ENCODE results near the gene EOLA2. TPM values are rescaled to one million over a fixed set of nuclear protein-coding genes. Genes with fewer than 3 reads are reported as not detected.
"Not testable (repeated sequence)": the region's sequence is repeated elsewhere in the genome, so short reads cannot be mapped to it uniquely, and the experiment has no call there.

Gene EOLA2
- total RNA-seq, 1 donor: 8.8 TPM

DNA sequence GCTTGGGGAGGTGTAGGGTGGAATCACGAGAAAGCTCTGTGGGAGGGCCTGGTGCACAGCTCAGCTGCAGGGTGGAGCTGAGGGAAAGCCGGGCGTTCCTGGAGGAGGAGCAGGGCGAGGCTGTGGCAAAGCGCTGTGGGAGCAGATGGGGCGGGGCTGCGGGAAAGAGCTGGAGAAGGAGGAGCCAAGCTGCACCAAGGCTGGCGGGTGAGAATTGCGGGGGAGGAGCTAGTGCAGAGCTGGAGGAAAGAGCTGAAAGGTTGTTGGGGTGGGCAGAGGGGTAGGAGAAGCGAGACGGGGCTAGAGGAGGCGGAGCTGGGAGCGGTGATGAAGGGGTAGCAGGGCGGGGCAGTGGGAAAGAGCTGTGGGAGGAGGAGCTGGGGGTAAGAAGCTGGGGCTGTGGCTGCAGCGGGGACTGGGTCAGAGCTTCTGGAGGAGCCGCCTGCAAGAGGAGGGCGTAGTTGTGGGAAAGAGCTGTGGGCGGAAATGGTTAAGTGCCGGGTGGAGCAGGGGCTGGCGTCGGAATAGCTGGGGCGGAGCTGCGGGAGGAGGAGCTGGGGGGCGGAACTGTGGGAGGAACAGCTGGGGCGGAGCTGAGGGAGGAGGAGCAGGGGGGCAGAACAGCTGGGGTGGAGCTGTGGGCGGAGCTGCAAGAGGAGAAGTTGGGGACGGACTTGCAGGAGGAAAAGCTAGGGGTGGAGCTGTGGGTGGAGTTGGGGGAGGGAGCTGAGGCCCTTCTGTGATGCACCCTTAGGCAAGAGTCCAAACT, 1.8 kb upstream of the EOLA2 start:
- no peaks in the 10 kb centered on the region for H3K27me3 ChIP-seq (ENCODE audit: insufficient read depth, low read length)
- H3K4me3 ChIP-seq (ENCODE audit: low read length): peak overlapping the region; percentile 47
- H3K4me1 ChIP-seq (ENCODE audit: insufficient read depth, low read length): peaks cover 11% of the 10 kb centered on the region
- no peaks in the 10 kb centered on the region for H3K9me3 ChIP-seq (ENCODE audit: low read depth, low read length)

DNA sequence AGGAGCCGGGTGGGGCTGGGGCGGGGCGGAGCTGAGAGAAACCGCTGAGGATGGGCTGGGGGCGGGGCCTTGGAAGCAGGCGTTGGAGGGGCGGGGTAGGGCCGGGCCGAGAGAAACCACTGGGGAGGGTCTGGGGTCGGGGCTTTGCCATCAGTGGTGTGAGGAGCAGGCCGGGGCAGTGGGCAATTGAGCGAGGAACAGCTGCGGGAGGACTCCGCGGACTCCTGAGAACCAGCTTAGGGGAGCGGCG, 1.3 kb upstream of the EOLA2 start:
- peaks cover 11% of the 10 kb centered on the region for H3K4me1 ChIP-seq (ENCODE audit: insufficient read depth, low read length)
- H3K27me3 ChIP-seq (ENCODE audit: insufficient read depth, low read length): no peaks in the 10 kb centered on the region
- H3K4me3 ChIP-seq (ENCODE audit: low read length): peak overlapping the region; percentile 47
- H3K9me3 ChIP-seq (ENCODE audit: low read depth, low read length): no peaks in the 10 kb centered on the region

DNA sequence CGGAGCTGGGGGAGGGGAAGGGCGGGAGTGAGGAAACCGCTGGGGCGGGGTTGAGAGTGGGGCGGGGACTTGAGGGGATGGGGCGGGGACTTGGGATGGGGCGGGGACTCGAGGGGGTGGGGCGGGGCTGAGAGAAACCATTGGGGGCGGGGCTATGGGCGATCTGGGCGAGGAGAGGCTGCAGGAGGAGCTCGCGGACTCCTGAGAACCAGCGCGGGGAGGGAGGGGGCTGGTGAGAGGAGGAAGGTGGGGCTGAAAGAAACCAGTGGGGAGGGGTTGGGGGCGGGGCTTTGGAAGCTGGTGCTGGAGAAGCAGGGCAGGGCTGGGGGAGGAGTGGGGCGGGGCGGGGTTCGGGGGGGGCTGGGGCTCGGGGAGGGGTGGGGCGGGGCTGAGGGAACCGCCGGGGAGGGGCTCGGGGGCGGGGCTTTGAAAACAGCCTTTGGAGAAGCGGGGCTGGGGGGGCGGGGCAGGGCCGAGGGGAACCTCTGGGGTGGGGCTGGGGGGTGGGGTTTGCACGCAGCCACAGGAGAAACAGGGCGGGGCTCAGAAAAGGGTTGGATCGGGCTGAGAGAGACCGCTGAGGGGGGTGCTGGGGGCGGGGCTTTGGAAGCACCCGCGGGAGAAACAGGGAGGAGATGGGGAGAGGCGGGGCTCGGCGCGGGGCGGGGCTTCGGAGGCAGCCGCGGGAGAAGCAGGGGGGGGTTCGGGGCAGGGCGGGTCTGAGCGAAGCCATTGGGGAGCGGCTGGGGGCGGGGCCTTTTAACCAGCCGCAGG, 777 bp upstream of the EOLA2 start:
- H3K4me1 ChIP-seq (ENCODE audit: insufficient read depth, low read length): peaks cover 11% of the 10 kb centered on the region
- H3K4me3 ChIP-seq (ENCODE audit: low read length): no peak overlapping the region
- H3K27me3 ChIP-seq (ENCODE audit: insufficient read depth, low read length): no peaks in the 10 kb centered on the region
- no peaks in the 10 kb centered on the region for H3K9me3 ChIP-seq (ENCODE audit: low read depth, low read length)

DNA sequence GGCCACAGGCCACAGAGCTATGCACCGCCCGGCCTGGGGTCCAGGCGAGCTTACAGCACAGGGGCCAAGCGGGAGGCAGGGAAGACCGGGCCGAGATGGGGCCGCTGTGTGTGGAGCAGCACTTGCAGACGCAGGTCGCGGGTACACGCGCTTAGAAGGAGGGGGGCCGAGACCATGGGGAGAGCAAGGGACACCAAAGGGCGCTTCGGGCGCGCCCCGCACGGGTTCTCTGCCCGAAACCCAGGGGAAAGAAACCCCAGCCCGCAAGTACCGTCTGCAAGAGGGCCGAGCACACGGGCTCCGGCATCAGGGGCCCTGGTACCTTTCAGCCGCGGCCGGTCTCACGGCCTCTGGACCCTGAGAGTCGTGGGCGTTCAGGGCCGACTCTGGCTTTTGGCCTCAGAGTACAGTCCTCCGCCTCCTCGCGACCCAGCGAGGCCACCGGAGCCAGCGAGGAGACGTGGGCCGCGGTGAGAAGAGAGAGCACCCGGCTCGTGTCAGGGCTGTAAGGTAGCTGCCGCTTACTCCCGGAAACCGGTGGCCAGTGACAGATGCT, 342 bp downstream of the EOLA2 start:
- Histone ChIP-seq H3K9me3 (ENCODE audit: low read depth, low read length) (no peaks in the 10 kb centered on the region), H3K4me3 (ENCODE audit: low read length) (peak overlapping the region; percentile 69), H3K4me1 (ENCODE audit: insufficient read depth, low read length) (peaks cover 11% of the 10 kb centered on the region), H3K27me3 (ENCODE audit: insufficient read depth, low read length) (no peaks in the 10 kb centered on the region)

- not testable (repeated sequence) for H3K27me3 ChIP-seq (ENCODE audit: insufficient read depth, low read length); H3K9me3 ChIP-seq (ENCODE audit: low read depth, low read length); H3K4me3 ChIP-seq (ENCODE audit: low read length)
- H3K4me1 ChIP-seq (ENCODE audit: insufficient read depth, low read length): peaks cover 11% of the 10 kb centered on the region
Measured at GRCh38 chrX:149937328-149937727, 963 bp downstream of the EOLA2 start.

GRCh38 chrX:149933547-149933946, 4.7 kb downstream of the EOLA2 start:
- H3K4me1 ChIP-seq (ENCODE audit: insufficient read depth, low read length); H3K4me3 ChIP-seq (ENCODE audit: low read length); H3K9me3 ChIP-seq (ENCODE audit: low read depth, low read length); H3K27me3 ChIP-seq (ENCODE audit: insufficient read depth, low read length): not testable (repeated sequence)

- not testable (repeated sequence) for H3K4me1 ChIP-seq (ENCODE audit: insufficient read depth, low read length); H3K4me3 ChIP-seq (ENCODE audit: low read length); H3K27me3 ChIP-seq (ENCODE audit: insufficient read depth, low read length); H3K9me3 ChIP-seq (ENCODE audit: low read depth, low read length)
Measured at GRCh38 chrX:149932970-149933369, 5.3 kb downstream of the EOLA2 start.

DNA sequence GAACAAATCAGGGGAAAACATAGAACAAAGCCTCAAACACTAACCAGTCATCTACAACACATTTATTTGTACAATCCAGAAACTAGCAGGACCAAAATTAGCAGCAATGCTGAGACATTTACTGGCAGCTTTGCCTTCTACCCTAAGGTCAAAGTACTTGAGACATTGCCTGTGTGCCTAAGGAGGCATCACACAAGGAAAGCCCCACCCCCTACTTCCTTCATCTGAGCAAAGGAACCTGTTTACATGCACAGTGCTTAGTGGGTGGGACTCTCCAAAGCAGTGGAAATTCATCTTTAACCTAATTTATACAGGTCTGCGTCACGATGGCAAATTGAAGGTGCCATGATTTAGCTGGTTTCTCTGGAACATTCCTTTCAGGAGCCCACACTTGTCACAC, 6.1 kb downstream of the EOLA2 start:
- not testable (repeated sequence) for H3K27me3 ChIP-seq (ENCODE audit: insufficient read depth, low read length); H3K9me3 ChIP-seq (ENCODE audit: low read depth, low read length); H3K4me3 ChIP-seq (ENCODE audit: low read length); H3K4me1 ChIP-seq (ENCODE audit: insufficient read depth, low read length)

DNA sequence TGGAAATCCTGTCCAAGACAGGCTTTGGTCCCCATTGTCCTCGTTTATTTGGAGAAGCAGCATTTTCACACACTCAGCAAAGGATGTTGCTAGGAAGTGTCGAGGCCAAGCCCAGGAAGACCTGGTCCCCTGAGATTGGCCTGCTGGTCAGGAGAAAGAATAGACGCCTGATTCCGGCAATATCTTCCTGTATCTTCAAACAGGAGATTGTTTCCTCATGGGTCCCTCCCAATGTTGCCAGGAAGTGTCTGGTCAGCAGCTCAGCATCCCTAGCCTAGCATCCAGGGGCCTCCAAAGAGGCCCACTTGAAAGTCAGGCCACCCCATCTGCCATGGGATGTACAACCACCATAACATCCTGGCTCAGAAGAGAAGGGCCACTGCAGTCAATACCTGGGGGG, 6.9 kb downstream of the EOLA2 start:
- H3K4me3 ChIP-seq (ENCODE audit: low read length); H3K9me3 ChIP-seq (ENCODE audit: low read depth, low read length); H3K27me3 ChIP-seq (ENCODE audit: insufficient read depth, low read length); H3K4me1 ChIP-seq (ENCODE audit: insufficient read depth, low read length): not testable (repeated sequence)

DNA sequence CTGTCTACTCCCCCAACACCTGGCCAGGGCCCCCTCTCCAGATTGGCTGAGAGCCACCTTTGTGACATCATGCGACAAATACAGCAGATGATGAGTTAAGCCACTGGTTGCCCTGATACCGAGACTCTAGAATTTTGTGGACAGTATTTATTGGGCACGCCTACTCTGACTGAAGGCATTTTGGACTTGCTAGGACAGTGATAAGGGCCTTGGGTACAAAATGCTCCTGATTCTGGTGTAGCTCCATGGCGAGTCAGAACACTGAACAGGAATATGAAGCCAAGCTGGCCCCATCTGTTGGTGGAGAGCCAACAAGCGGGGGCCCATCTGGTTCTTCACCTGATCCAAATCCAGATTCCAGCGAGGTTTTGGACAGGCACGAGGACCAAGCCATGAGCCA, 8.9 kb downstream of the EOLA2 start, which contains the start of gene HSFX4:
HSFX4 (plus strand) TSS at position 174 of the 400 bp plus-strand sequence; CDS start at position 246, 72 bp downstream.
- not testable (repeated sequence) for H3K4me3 ChIP-seq (ENCODE audit: low read length); H3K27me3 ChIP-seq (ENCODE audit: insufficient read depth, low read length); H3K4me1 ChIP-seq (ENCODE audit: insufficient read depth, low read length); H3K9me3 ChIP-seq (ENCODE audit: low read depth, low read length)

DNA sequence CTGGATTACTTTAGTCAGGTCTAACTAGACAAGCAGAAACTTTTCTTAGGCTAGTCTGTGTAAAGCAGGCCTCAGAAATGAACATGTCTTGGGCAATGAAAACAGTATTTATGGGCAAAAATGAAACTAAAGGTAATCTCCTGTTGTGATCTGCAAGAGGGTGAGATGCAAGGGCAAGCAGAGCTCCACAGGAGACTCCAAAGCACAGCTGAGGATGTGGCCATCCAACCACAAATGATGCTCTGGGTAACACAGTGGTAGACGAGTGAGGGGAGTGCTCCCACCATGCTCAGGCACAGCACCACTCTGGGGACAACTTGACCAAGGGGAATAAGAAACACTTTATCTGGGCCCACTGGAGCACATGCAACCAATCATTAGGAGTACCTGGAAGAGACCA, 9.7 kb downstream of the EOLA2 start:
- not testable (repeated sequence) for H3K4me1 ChIP-seq (ENCODE audit: insufficient read depth, low read length); H3K9me3 ChIP-seq (ENCODE audit: low read depth, low read length); H3K4me3 ChIP-seq (ENCODE audit: low read length); H3K27me3 ChIP-seq (ENCODE audit: insufficient read depth, low read length)

- not testable (repeated sequence) for H3K27me3 ChIP-seq (ENCODE audit: insufficient read depth, low read length); H3K4me1 ChIP-seq (ENCODE audit: insufficient read depth, low read length); H3K9me3 ChIP-seq (ENCODE audit: low read depth, low read length); H3K4me3 ChIP-seq (ENCODE audit: low read length)
Measured at GRCh38 chrX:149927964-149928258, 10.4 kb downstream of the EOLA2 start.

DNA sequence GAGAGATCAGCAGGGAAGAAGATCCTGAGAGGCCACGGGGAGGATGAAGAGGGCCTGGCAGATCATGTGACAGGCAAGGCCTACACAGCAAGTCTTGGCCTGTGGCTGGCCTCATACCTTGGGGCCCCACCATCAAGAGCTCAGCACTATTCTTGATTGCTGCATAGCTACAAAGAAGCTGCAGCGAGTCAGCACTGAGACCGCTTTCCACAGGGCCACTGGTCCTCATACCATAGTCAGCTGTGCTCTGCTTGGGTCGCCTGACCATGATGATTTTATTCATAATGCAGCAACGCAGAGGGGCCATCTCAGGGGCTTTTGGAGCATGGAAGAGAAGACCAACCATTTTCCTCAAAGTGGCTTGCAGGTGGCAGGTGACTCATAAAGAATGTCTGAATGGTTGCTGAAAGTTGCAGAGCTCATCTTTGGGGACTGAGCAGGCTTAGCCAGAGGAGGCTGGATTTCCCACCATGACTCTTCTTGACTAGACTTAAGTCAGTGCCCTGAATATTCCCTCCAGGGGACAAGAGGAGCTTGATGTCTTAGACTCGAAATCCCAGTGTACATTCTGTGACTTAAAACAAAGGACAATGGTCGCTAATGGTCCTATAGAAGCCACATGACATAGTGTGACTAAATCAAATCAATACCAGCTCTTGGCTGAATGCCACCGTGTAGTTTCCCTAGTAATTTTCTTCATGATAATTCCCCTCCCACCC, 10.9 kb downstream of the EOLA2 start:
- not testable (repeated sequence) for H3K27me3 ChIP-seq (ENCODE audit: insufficient read depth, low read length); H3K9me3 ChIP-seq (ENCODE audit: low read depth, low read length); H3K4me1 ChIP-seq (ENCODE audit: insufficient read depth, low read length); H3K4me3 ChIP-seq (ENCODE audit: low read length)

- not testable (repeated sequence) for H3K4me1 ChIP-seq (ENCODE audit: insufficient read depth, low read length); H3K27me3 ChIP-seq (ENCODE audit: insufficient read depth, low read length); H3K9me3 ChIP-seq (ENCODE audit: low read depth, low read length); H3K4me3 ChIP-seq (ENCODE audit: low read length)
Measured at GRCh38 chrX:149924434-149924833, 13.9 kb downstream of the EOLA2 start.

- H3K4me1 ChIP-seq (ENCODE audit: insufficient read depth, low read length); H3K9me3 ChIP-seq (ENCODE audit: low read depth, low read length); H3K4me3 ChIP-seq (ENCODE audit: low read length); H3K27me3 ChIP-seq (ENCODE audit: insufficient read depth, low read length): not testable (repeated sequence)
Measured at GRCh38 chrX:149923836-149924235, 14.5 kb downstream of the EOLA2 start.

Data from mononuclear cell (primary cell).